Prostate gland (tissue), 2 donors: ENCODE data around the gene NTN1. TPM values are rescaled to one million over a fixed set of nuclear protein-coding genes. Genes with fewer than 3 reads are reported as not detected.

ENCODE experiments used
- DNase-seq: peaks from one replicate; pipeline ENCODE4 v3.0.0-alpha.2; 2019; ENCODE audit warnings: low spot score
- H3K27ac ChIP-seq, 2 donors: fragments of 200-600 bp; sonication (generic); 2 replicates each; pipeline ENCODE4 v1.5.1; 2017 to 2019
- H3K27me3 ChIP-seq: fragments of 200-600 bp; sonication (generic); replicated peaks from 2 replicates; pipeline ENCODE4 v1.5.1; 2019; ENCODE audit not compliant: insufficient read depth
- H3K36me3 ChIP-seq, 2 donors: fragments of 200-600 bp; sonication (generic); 1 replicate in 1 of 2; 2 replicates in 1 of 2; pipeline versions ENCODE4 v1.5.1 to v1.8.1; 2017 to 2019
- H3K4me1 ChIP-seq: fragments of 200-600 bp; sonication (generic); replicated peaks from 2 replicates; pipeline ENCODE4 v1.5.1; 2019
- H3K4me3 ChIP-seq, 2 donors: fragments of 200-600 bp; sonication (generic); 2 replicates each; pipeline ENCODE4 v1.5.1; 2017 to 2019
- H3K9me3 ChIP-seq: fragments of 200-600 bp; sonication (generic); 2 replicates; pipeline ENCODE4 v1.5.1; 2017
- CTCF ChIP-seq, 4 experiments: fragments of 200-600 bp in 2 of 4; fragments of 450-650 bp in 2 of 4; sonication (generic) in 2 of 4; IDR thresholded peaks; 1 replicate in 3 of 4; 2 replicates in 1 of 4; pipeline ENCODE4 v1.5.1; 2016 to 2019; ENCODE audit warnings: antibody characterized with exemption in 4 of 4, mild to moderate bottlenecking in 2 of 4, moderate library complexity in 2 of 4
- POLR2A ChIP-seq: fragments of 450-650 bp; IDR thresholded peaks from one replicate; pipeline ENCODE4 v1.6.1; 2016; ENCODE audit warnings: antibody characterized with exemption, mild to moderate bottlenecking
- POLR2AphosphoS5 ChIP-seq: sonication (generic); formaldehyde crosslinking; IDR thresholded peaks from one replicate; pipeline ENCODE4 v1.6.1; 2017; ENCODE audit warnings: antibody characterized with exemption
- WGBS: methylation state at CpG from one replicate; pipeline ENCODE4 v1.1.5; 2018; 5-methylcytosine and 5-hydroxymethylcytosine counted together
- intact Hi-C: fragments of 100-400 bp; cut with DNase I; formaldehyde crosslinking; loops from one replicate; pipeline ENCODE4 v1.14.2; 2022
- total RNA-seq, 2 donors: library from RNA; depleted of rRNA; stranded (reverse); fragments of >200 nt; gene quantifications; one replicate each; pipeline ENCODE4 v1.1.0, GENCODE V29; 2016

The NTN1 gene
- total RNA-seq, 2 donors from 2014 or later = 9.2 to 11.4 TPM

GRCh38 chr17:9189870-9190269 is 168.6 kb downstream of the NTN1 start:
- Histone ChIP-seq H3K9me3 (no peaks in the 10 kb centered on the region), H3K27me3 (no peaks in the 10 kb centered on the region), H3K36me3 (no peaks in the 10 kb centered on the region), H3K27ac (no peak overlapping the region), H3K4me3 (no peak overlapping the region), H3K4me1 (no peaks in the 10 kb centered on the region)
- intact Hi-C loops = no loop called here
- TF ChIP-seq POLR2AphosphoS5 = no peak
- no peak for TF ChIP-seq POLR2A
- TF ChIP-seq CTCF (IDR thresholded peaks at IDR 0.05) = no peak
- DNase-seq = no peak
- WGBS = 78% methylated on average over 3 of the region's 3 CpGs

- no peaks in the 10 kb centered on the region for H3K27me3 ChIP-seq
- no peaks in the 10 kb centered on the region for H3K4me1 ChIP-seq
- H3K36me3 ChIP-seq = no peaks in the 10 kb centered on the region
- no peak overlapping the region for H3K4me3 ChIP-seq
- H3K9me3 ChIP-seq = no peaks in the 10 kb centered on the region
- WGBS = 9% methylated on average over 1 of the region's 1 CpG
- intact Hi-C loops = no loop called here
- DNase-seq = no peak
- TF ChIP-seq POLR2A (no peak), CTCF (IDR thresholded peaks at IDR 0.05) (no peak), POLR2AphosphoS5 (no peak)
- no peak overlapping the region for H3K27ac ChIP-seq
These were observed 170.7 kb downstream of the NTN1 start for GRCh38 chr17:9192010-9192409.

GRCh38 chr17:9195411-9195810 is 174.1 kb downstream of the NTN1 start:
- H3K4me3 ChIP-seq = no peak overlapping the region
- H3K4me1 ChIP-seq = no peaks in the 10 kb centered on the region
- DNase-seq = no peak
- intact Hi-C loops = no loop called here
- TF ChIP-seq POLR2A (no peak), POLR2AphosphoS5 (no peak), CTCF (IDR thresholded peaks at IDR 0.05) (no peak)
- no peaks in the 10 kb centered on the region for H3K9me3 ChIP-seq
- WGBS = 85% methylated on average over 6 of the region's 6 CpGs
- no peaks in the 10 kb centered on the region for H3K36me3 ChIP-seq
- H3K27me3 ChIP-seq = no peaks in the 10 kb centered on the region
- no peak overlapping the region for H3K27ac ChIP-seq

GRCh38 chr17:9195961-9196670 is 174.8 kb downstream of the NTN1 start:
- H3K9me3 ChIP-seq = no peaks in the 10 kb centered on the region
- intact Hi-C loops = no loop called here
- H3K27ac ChIP-seq = peak overlapping the region in 1 of 2 donors; percentile 56
- TF ChIP-seq POLR2AphosphoS5 (peak; percentile 43), CTCF (IDR thresholded peaks at IDR 0.05) (peak in 2 of 4 experiments; percentile 16 to 17), POLR2A (no peak)
- H3K36me3 ChIP-seq = no peaks in the 10 kb centered on the region
- no peaks in the 10 kb centered on the region for H3K4me1 ChIP-seq
- WGBS = 63% methylated on average over 10 of the region's 10 CpGs
- H3K4me3 ChIP-seq = no peak overlapping the region
- no peaks in the 10 kb centered on the region for H3K27me3 ChIP-seq
- DNase-seq = peak; percentile 72
